IMR-90 (cell line): ENCODE data around the gene GNE. TPM values are rescaled to one million over a fixed set of nuclear protein-coding genes. Genes with fewer than 3 reads are reported as not detected.
A peak's percentile ranks its signal among the peaks of the same experiment; 100 is the strongest.

Experiments
- ATAC-seq: fragments of 200-7000 bp; cut with Tn5 transposase; 2 replicates; pipeline ENCODE4 v1.9.1; 2020; ENCODE audit warnings: low read depth, mild to moderate bottlenecking, moderate library complexity
- BruUV-seq: library from RNA; stranded (reverse); fragments of 400-500 nt; replicated peaks from 2 replicates; lab custom pipeline; 2021; lab: Mats Ljungman, UMichigan
- CTCF ChIA-PET: fragments of 300-600 bp; formaldehyde crosslinking; extraction: SDS; loops from one replicate; lab custom pipeline; 2021; ENCODE audit warnings: antibody characterized with exemption; lab: Yijun Ruan, JAX
- POLR2A ChIA-PET: fragments of 300-600 bp; sonication (Branson Sonifier 250); formaldehyde crosslinking; loops from one replicate; lab custom pipeline; 2022; ENCODE audit warnings: antibody characterized with exemption; ENCODE audit not compliant: unreplicated experiment; lab: Charles Lee
- DNase-seq: peaks from one replicate; pipeline ENCODE4 v3.0.0; 2013
- H2AFZ ChIP-seq: replicated peaks from 2 replicates; pipeline ENCODE3; 2013; ENCODE audit warnings: low read length, mild to moderate bottlenecking; ENCODE audit not compliant: poor library complexity
- H2AK5ac ChIP-seq: 2 replicates; pipeline ENCODE4 v1.6.1; 2013; ENCODE audit warnings: low read depth, low read length, inconsistent platforms
- H2AK9ac ChIP-seq: replicated peaks from 2 replicates; pipeline ENCODE3; 2013; ENCODE audit warnings: mild to moderate bottlenecking, low read depth, low read length, moderate library complexity; ENCODE audit not compliant: poor library complexity
- H2BK120ac ChIP-seq: 2 replicates; pipeline ENCODE4 v1.6.1; 2013; ENCODE audit warnings: low read depth, low read length, inconsistent platforms
- H2BK15ac ChIP-seq: 3 replicates; pipeline ENCODE4 v1.6.1; 2013; ENCODE audit warnings: low read depth, low read length, inconsistent platforms
- H2BK20ac ChIP-seq: 2 replicates; pipeline ENCODE4 v1.6.1; 2013; ENCODE audit warnings: low read depth, mild to moderate bottlenecking, inconsistent platforms, low read length, moderate library complexity
- H2BK5ac ChIP-seq: 2 replicates; pipeline ENCODE4 v1.6.1; 2013; ENCODE audit warnings: mild to moderate bottlenecking, low read depth, low read length, inconsistent platforms; ENCODE audit not compliant: poor library complexity, severe bottlenecking
- H3K14ac ChIP-seq: replicated peaks from 2 replicates; pipeline ENCODE4 v1.6.1; 2013; ENCODE audit warnings: low read depth, low read length, inconsistent platforms
- H3K18ac ChIP-seq: 2 replicates; pipeline ENCODE4 v1.6.1; 2013; ENCODE audit warnings: low read depth, low read length, control low read depth
- H3K23ac ChIP-seq: 2 replicates; pipeline ENCODE4 v1.6.1; 2013; ENCODE audit warnings: low read depth, low read length, inconsistent platforms
- H3K27ac ChIP-seq: 2 replicates; pipeline ENCODE4 v1.5.1; 2013; ENCODE audit warnings: mild to moderate bottlenecking, control low read depth, low read length; ENCODE audit not compliant: insufficient read depth
- H3K27me3 ChIP-seq: 2 replicates; pipeline ENCODE4 v1.6.1; 2013; ENCODE audit warnings: low read length; ENCODE audit not compliant: control insufficient read depth, insufficient read depth
- H3K36me3 ChIP-seq: 2 replicates; pipeline ENCODE4 v1.6.1; 2013; ENCODE audit warnings: low read length, mixed read lengths; ENCODE audit not compliant: control insufficient read depth, insufficient read depth
- H3K4ac ChIP-seq: 2 replicates; pipeline ENCODE4 v1.6.1; 2013; ENCODE audit warnings: low read depth, low read length, inconsistent platforms
- H3K4me1 ChIP-seq: 2 replicates; pipeline ENCODE4 v1.6.1; 2013; ENCODE audit warnings: low read length, mixed read lengths; ENCODE audit not compliant: control insufficient read depth, insufficient read depth
- H3K4me2 ChIP-seq: 2 replicates; pipeline ENCODE4 v1.6.1; 2013; ENCODE audit warnings: low read depth, mild to moderate bottlenecking, control low read depth, low read length, moderate library complexity
- H3K4me3 ChIP-seq: 2 replicates; pipeline ENCODE4 v1.5.1; 2013; ENCODE audit warnings: low read depth, mild to moderate bottlenecking, control low read depth, low read length, moderate library complexity; ENCODE audit not compliant: insufficient read depth
- H3K56ac ChIP-seq: 2 replicates; pipeline ENCODE4 v1.6.1; 2013; ENCODE audit warnings: low read length, inconsistent platforms; ENCODE audit not compliant: insufficient read depth; ENCODE audit errors: extremely low read depth
- H3K79me1 ChIP-seq, 2 experiments: 2 replicates each; pipeline ENCODE4 v1.6.1; 2013; ENCODE audit warnings: low read length in 2 of 2, inconsistent platforms in 1 of 2, low read depth in 1 of 2
- H3K9ac ChIP-seq: 2 replicates; pipeline ENCODE4 v1.6.1; 2013; ENCODE audit warnings: low read depth, low read length, control low read depth
- H3K9me1 ChIP-seq: 2 replicates; pipeline ENCODE4 v1.6.1; 2013; ENCODE audit warnings: low read length, inconsistent platforms; ENCODE audit not compliant: insufficient read depth
- H3K9me3 ChIP-seq: 2 replicates; pipeline ENCODE4 v1.6.1; 2013; ENCODE audit warnings: low read length; ENCODE audit not compliant: control insufficient read depth, insufficient read depth
- H4K20me1 ChIP-seq: 2 replicates; pipeline ENCODE4 v1.6.1; 2013; ENCODE audit warnings: low read length, inconsistent platforms; ENCODE audit not compliant: insufficient read depth
- H4K5ac ChIP-seq: 2 replicates; pipeline ENCODE4 v1.6.1; 2013; ENCODE audit warnings: mild to moderate bottlenecking, low read depth, low read length, control low read depth
- H4K8ac ChIP-seq, 2 experiments: 2 replicates each; pipeline ENCODE4 v1.6.1; 2013; ENCODE audit warnings: low read depth in 2 of 2, low read length in 2 of 2, control low read depth in 1 of 2, inconsistent platforms in 1 of 2
- H4K91ac ChIP-seq: 2 replicates; pipeline ENCODE4 v1.6.1; 2013; ENCODE audit warnings: low read depth, low read length, inconsistent platforms; ENCODE audit not compliant: insufficient read depth
- RCOR1 ChIP-seq: IDR thresholded peaks from 2 replicates; pipeline ENCODE4 v1.6.1; 2012; ENCODE audit warnings: mild to moderate bottlenecking, low read length, improper control_type of control experiment; ENCODE audit not compliant: insufficient replicate concordance
- USF2 ChIP-seq: fragments of 150-350 bp; IDR thresholded peaks from 2 replicates; pipeline ENCODE4 v1.6.1; 2017; ENCODE audit warnings: mild to moderate bottlenecking, antibody characterized with exemption, low read length, low read depth
- WGBS, 2 experiments: methylation state at CpG; one replicate each; pipeline versions ENCODE4 v1.1.5 to v1.1.7; 2013; ENCODE audit warnings: missing lambda C conversion rate in 2 of 2; ENCODE audit not compliant: insufficient read length in 1 of 2; ENCODE audit errors: extremely low coverage in 2 of 2; 5-methylcytosine and 5-hydroxymethylcytosine counted together
- dilution Hi-C: fragments of 300-500 bp; cut with HindIII; formaldehyde crosslinking; loops from one replicate; pipeline ENCODE4 v1.14.3; 2018; ENCODE audit warnings: low sequenced_read_pairs; ENCODE audit not compliant: unreplicated experiment
- in situ Hi-C: fragments of 300-500 bp; cut with MboI; formaldehyde crosslinking; loops from 3 replicates; pipeline ENCODE4 v1.14.3; 2019; ENCODE audit warnings: low sequenced_read_pairs, inconsistent platforms, mixed read lengths
- intact Hi-C: fragments of 100-400 bp; cut with micrococcal nuclease; formaldehyde crosslinking; loops from 2 replicates; pipeline ENCODE4 v1.10.0; 2022
- polyA plus RNA-seq, 3 experiments: library from polyadenylated mRNA; depleted of rRNA; stranded (reverse); fragments of >200 nt; gene quantifications; 2 replicates each; pipeline ENCODE4 v1.2.3, GENCODE V29; 2012; ENCODE audit warnings: low replicate concordance in 1 of 3
- total RNA-seq: library from RNA; depleted of rRNA; stranded (reverse); fragments of >200 nt; gene quantifications from 2 replicates; pipeline ENCODE4 v1.2.3, GENCODE V29; 2012

The GNE gene
- total and polyA plus RNA-seq, 2 of the 4 experiments (the other 2 are of a cell fraction), result 11.7 to 34.1 TPM

- peak overlapping the region; percentile 86 for H3K9ac ChIP-seq
- ChIA-PET CTCF (no interaction called here), POLR2A (no interaction called here)
- H3K79me1 ChIP-seq, result peaks cover 3 to 57% of the 10 kb centered on the region in 2 experiments; a peak in 2 of 4 replicates
- no peak overlapping the region for H2AK9ac ChIP-seq
- no peak overlapping the region for H3K4ac ChIP-seq
- H2AFZ ChIP-seq, result no peak overlapping the region
- H3K9me3 ChIP-seq, result no peaks in the 10 kb centered on the region
- H3K14ac ChIP-seq, result no peak overlapping the region
- H3K4me3 ChIP-seq, result peak overlapping the region; percentile 73
- H3K27me3 ChIP-seq, result no peaks in the 10 kb centered on the region
- DNase-seq (peak; percentile 20), ATAC-seq (no peak)
- H4K20me1 ChIP-seq, result peaks cover 52% of the 10 kb centered on the region
- H3K18ac ChIP-seq, result no peak overlapping the region
- no CpG with 5 or more reads among the region's 4 CpGs for WGBS, 2 experiments
- H3K4me2 ChIP-seq, result peak overlapping the region; percentile 99
- no peak overlapping the region for H4K5ac ChIP-seq
- H2AK5ac ChIP-seq, result no peak overlapping the region
- no peak overlapping the region for H2BK20ac ChIP-seq
- H2BK15ac ChIP-seq, result no peak overlapping the region
- H4K8ac ChIP-seq, result no peak overlapping the region
- H3K4me1 ChIP-seq, result peaks cover 15% of the 10 kb centered on the region
- intact Hi-C loops, result loop anchor here (2.0 to 5.0 kb wide), 3 partner anchors 15 to 135 kb away; no protein-coding TSS in a partner anchor
- peaks cover 5% of the 10 kb centered on the region for H3K36me3 ChIP-seq
- H3K9me1 ChIP-seq, result peaks cover 21% of the 10 kb centered on the region
- in situ Hi-C loops, result no loop called here
- no peak overlapping the region for H3K56ac ChIP-seq
- dilution Hi-C loops, result no loop called here
- H3K27ac ChIP-seq, result no peak overlapping the region
- H2BK120ac ChIP-seq, result no peak overlapping the region
- no peak overlapping the region for H2BK5ac ChIP-seq
- TSS peak; percentile 30 for BruUV-seq
- H3K23ac ChIP-seq, result no peak overlapping the region; the same call in 1 of the 2 replicates
- no peak overlapping the region for H4K91ac ChIP-seq
- no peak for TF ChIP-seq USF2
- TF ChIP-seq RCOR1, result no peak
Measured at GRCh38 chr9:36192196-36192595, 66.1 kb downstream of the GNE start.
